ENCODE data around the gene SPECC1L.
"Not testable (repeated sequence)": the region's sequence is repeated elsewhere in the genome, so short reads cannot be mapped to it uniquely, and the experiment has no call there.

The SPECC1L gene

GRCh38 chr22:24247011-24247507 lies 23.6 kb upstream of the SPECC1L start:
- in situ Hi-C loops (cut with MboI; ENCODE audit: low sequenced_read_pairs) = no loop called here

- in situ Hi-C loops (cut with MboI; ENCODE audit: low sequenced_read_pairs) = no loop called here
Observed at GRCh38 chr22:24247564-24248344, 22.9 kb upstream of the SPECC1L start.

GRCh38 chr22:24248611-24249010 lies 22.0 kb upstream of the SPECC1L start:
- in situ Hi-C loops (cut with MboI; ENCODE audit: low sequenced_read_pairs) = not testable (repeated sequence)

GRCh38 chr22:24249413-24249812 lies 21.2 kb upstream of the SPECC1L start:
- in situ Hi-C loops (cut with MboI; ENCODE audit: low sequenced_read_pairs) = not testable (repeated sequence)

GRCh38 chr22:24251286-24251685 lies 19.3 kb upstream of the SPECC1L start:
- in situ Hi-C loops (cut with MboI; ENCODE audit: low sequenced_read_pairs) = not testable (repeated sequence)

- in situ Hi-C loops (cut with MboI; ENCODE audit: low sequenced_read_pairs) = not testable (repeated sequence)
Observed at GRCh38 chr22:24253126-24253525, 17.5 kb upstream of the SPECC1L start.

- in situ Hi-C loops (cut with MboI; ENCODE audit: low sequenced_read_pairs) = not testable (repeated sequence)
Observed at GRCh38 chr22:24256136-24256535, 14.5 kb upstream of the SPECC1L start.

- in situ Hi-C loops (cut with MboI; ENCODE audit: low sequenced_read_pairs) = not testable (repeated sequence)
Observed at GRCh38 chr22:24256736-24257135, 13.9 kb upstream of the SPECC1L start.

GRCh38 chr22:24259459-24259858 lies 11.2 kb upstream of the SPECC1L start:
- in situ Hi-C loops (cut with MboI; ENCODE audit: low sequenced_read_pairs) = not testable (repeated sequence)

GRCh38 chr22:24262185-24262749 lies 8.4 kb upstream of the SPECC1L start:
- in situ Hi-C loops (cut with MboI; ENCODE audit: low sequenced_read_pairs) = not testable (repeated sequence)

- in situ Hi-C loops (cut with MboI; ENCODE audit: low sequenced_read_pairs) = not testable (repeated sequence)
Observed at GRCh38 chr22:24263479-24263878, 7.2 kb upstream of the SPECC1L start.

- in situ Hi-C loops (cut with MboI; ENCODE audit: low sequenced_read_pairs) = not testable (repeated sequence)
Observed at GRCh38 chr22:24264329-24264896, 6.2 kb upstream of the SPECC1L start.

- in situ Hi-C loops (cut with MboI; ENCODE audit: low sequenced_read_pairs) = no loop called here
Observed at GRCh38 chr22:24265734-24266133, 4.9 kb upstream of the SPECC1L start.

GRCh38 chr22:24266495-24266894 lies 4.1 kb upstream of the SPECC1L start:
- in situ Hi-C loops (cut with MboI; ENCODE audit: low sequenced_read_pairs) = not testable (repeated sequence)

- in situ Hi-C loops (cut with MboI; ENCODE audit: low sequenced_read_pairs) = no loop called here
Observed at GRCh38 chr22:24271386-24271854, 789 bp downstream of the SPECC1L start.

GRCh38 chr22:24273031-24273430 lies 2.4 kb downstream of the SPECC1L start:
- in situ Hi-C loops (cut with MboI; ENCODE audit: low sequenced_read_pairs) = not testable (repeated sequence)

GRCh38 chr22:24273906-24274305 lies 3.3 kb downstream of the SPECC1L start:
- in situ Hi-C loops (cut with MboI; ENCODE audit: low sequenced_read_pairs) = not testable (repeated sequence)

GRCh38 chr22:24274696-24275405 lies 4.2 kb downstream of the SPECC1L start:
- in situ Hi-C loops (cut with MboI; ENCODE audit: low sequenced_read_pairs) = not testable (repeated sequence)

GRCh38 chr22:24280363-24280762 lies 9.7 kb downstream of the SPECC1L start:
- in situ Hi-C loops (cut with MboI; ENCODE audit: low sequenced_read_pairs) = not testable (repeated sequence)

GRCh38 chr22:24282401-24282800 lies 11.8 kb downstream of the SPECC1L start:
- in situ Hi-C loops (cut with MboI; ENCODE audit: low sequenced_read_pairs) = no loop called here

GRCh38 chr22:24284747-24285203 lies 14.1 kb downstream of the SPECC1L start:
- in situ Hi-C loops (cut with MboI; ENCODE audit: low sequenced_read_pairs) = no loop called here

All from hTERT RPE-1 (cell line).